GM19397 (cell line): ENCODE results near the gene TMUB1.
A peak's percentile ranks its signal among the peaks of the same experiment; 100 is the strongest.

Experiments used
- ATAC-seq: cut with Tn5 transposase; IDR thresholded peaks from one replicate; pipeline ENCODE4 v1.9.1; 2021; ENCODE audit warnings: mild to moderate bottlenecking, moderate library complexity; ENCODE audit not compliant: unreplicated experiment

The TMUB1 gene

GRCh38 chr7:151071032-151071866 lies 12.0 kb downstream of the TMUB1 start:
- ATAC-seq: no peak

GRCh38 chr7:151070574-151070960 lies 12.7 kb downstream of the TMUB1 start:
- no peak for ATAC-seq

DNA sequence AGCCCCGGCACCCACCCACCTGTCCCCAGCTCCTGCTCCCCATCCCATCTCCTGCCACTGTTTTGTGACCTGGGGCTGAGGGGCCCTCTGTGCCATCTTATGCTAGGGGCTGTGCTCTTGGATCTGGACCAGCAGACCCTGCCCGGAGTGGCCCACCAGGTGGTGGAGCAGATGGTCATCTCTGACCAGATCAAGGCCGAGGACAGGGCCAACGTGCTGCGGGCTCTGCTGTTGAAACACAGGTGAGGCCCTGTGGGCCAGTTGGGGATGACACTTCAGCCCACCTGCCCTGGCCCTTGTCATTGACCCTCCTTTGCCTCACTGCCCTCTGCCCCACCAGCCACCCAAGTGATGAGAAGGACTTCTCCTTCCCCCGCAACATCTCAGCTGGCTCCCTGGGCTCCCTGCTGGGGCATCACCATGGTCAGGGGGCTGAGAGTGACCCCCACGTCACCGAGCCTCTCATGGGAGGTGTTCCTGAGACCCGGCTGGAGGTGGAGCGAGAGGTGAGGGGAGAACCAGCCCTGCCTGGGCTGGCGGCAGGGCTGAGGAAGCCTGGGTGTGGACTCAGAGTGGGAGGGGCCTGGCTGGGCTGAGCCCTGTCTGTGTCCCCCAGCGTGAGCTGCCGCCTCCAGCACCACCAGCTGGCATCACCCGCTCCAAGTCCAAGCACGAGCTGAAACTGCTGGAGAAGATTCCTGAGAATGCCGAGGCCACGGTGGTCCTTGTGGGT lies 13.3 kb downstream of the TMUB1 start:
- ATAC-seq: no peak

GRCh38 chr7:151068069-151068773 lies 15.1 kb downstream of the TMUB1 start:
- no peak for ATAC-seq

DNA sequence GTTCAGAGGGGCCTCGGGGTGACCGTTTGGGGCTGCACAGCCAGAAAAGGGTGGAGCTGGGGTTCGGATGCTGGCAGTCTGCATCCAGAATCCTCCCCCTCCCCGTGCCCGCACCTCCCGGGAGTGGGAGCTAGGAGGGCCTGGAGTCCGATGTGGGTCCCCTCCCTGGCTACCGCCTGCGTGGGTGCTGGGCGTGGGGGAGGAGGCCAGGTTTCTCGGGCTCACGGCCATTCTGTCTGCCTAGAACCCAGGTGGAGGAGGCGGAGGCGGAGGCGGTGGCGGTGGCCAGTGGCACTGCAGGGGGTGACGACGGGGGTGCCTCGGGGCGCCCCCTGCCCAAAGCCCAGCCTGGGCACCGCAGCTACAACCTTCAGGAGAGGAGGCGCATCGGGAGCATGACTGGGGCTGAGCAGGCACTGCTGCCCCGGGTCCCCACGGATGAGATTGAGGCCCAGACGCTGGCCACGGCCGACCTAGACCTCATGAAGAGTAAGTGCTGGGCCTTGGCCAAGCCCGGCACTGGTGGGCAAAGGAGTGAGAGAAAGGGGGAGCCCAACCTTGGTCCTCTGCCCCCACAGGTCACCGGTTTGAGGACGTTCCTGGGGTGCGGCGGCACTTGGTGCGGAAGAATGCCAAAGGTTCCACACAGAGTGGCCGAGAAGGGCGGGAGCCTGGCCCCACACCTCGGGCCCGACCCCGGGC lies 16.9 kb downstream of the TMUB1 start:
- no peak for ATAC-seq

DNA sequence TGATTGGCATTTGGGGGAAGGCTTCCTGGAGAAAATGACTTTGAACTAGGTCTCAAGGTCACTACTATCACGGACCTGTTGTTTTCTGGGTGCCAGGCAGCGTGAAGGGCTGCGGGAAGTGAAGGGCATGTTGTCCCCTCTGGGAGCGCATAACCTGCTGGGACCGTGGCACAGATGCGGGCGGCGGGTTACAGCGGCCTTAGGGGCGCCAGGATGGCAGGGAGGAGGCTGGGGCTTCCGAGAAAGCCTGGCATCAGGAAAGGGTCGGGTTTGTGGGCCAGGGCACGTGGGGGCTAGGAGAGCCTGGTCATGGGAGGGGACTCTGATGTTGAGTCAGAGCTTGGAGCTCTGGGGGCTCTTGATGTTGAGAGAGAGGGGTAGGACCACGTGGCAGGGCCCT lies 17.8 kb downstream of the TMUB1 start:
- ATAC-seq: no peak

- ATAC-seq: no peak
These were observed 18.3 kb downstream of the TMUB1 start for GRCh38 chr7:151064993-151065392.

GRCh38 chr7:151064454-151064853 lies 18.8 kb downstream of the TMUB1 start:
- no peak for ATAC-seq

GRCh38 chr7:151063212-151063561 lies 20.1 kb downstream of the TMUB1 start:
- ATAC-seq: no peak

GRCh38 chr7:151062399-151063211 lies 20.7 kb downstream of the TMUB1 start:
- no peak for ATAC-seq

DNA sequence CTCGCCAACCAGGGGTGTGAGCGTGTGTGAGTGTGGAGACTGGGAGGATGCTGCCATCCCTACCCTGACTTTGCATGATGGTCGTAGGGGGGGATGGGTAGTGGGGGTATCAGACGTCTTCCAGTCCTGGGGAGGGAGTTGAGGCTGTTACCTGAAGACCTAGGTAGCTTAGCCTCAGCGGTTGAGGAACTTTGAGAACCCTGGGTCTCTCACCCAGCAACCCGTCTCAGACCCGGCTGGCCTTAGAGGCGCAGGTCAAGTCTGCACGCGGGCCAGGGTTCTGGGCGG lies 21.2 kb downstream of the TMUB1 start:
- no peak for ATAC-seq

- no peak for ATAC-seq
These were observed 21.8 kb downstream of the TMUB1 start for GRCh38 chr7:151061213-151062110.

DNA sequence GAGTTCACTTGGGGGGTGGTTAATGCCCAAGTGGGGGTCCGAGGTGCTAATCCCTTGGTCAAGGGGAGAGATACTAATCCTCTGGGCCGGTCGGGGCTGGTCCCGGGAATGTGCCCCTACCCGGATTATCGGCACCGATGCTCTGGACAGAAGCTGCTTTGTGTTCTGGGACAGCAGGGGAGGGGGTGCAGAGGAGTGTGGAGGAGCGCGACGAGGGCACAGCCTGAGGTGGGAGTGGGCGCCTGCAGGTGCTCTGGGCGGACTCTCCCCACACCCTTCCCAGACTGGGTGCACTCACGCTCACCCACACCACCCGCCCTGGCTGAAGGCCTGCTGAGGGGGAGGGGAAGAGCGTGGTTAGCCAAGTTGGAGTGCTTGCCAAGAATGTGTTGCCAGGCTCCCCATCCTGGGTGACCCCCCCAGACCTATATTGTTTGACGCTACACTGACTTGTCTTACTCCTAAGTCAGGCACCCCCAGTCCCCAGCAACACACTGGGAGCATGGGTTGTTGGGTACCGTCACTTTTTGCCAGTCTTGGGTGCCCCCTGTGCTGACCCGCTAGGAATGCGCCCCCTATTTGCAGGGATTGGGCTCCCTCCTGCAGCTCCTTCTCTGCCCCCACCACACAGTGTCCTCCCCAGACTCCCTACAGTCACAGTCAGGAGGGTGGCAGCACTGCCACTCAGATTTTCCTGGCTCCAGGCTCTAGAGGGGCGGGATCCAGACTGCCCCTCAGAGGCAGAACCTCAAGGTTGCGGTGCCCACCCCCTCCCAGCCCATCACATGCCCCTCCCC lies 22.7 kb downstream of the TMUB1 start:
- ATAC-seq: no peak

- ATAC-seq: no peak
These were observed 23.2 kb downstream of the TMUB1 start for GRCh38 chr7:151060113-151060415.

- ATAC-seq: peak; percentile 36
These were observed 23.8 kb downstream of the TMUB1 start, which contains the start of gene SLC4A2 for GRCh38 chr7:151059367-151060112. Gene SLC4A2, plus strand, starts transcription at chr7:151059589. Its CDS starts 2,399 bp downstream, at chr7:151061988.

- no peak for ATAC-seq
These were observed 24.4 kb downstream of the TMUB1 start for GRCh38 chr7:151058781-151059366.

DNA sequence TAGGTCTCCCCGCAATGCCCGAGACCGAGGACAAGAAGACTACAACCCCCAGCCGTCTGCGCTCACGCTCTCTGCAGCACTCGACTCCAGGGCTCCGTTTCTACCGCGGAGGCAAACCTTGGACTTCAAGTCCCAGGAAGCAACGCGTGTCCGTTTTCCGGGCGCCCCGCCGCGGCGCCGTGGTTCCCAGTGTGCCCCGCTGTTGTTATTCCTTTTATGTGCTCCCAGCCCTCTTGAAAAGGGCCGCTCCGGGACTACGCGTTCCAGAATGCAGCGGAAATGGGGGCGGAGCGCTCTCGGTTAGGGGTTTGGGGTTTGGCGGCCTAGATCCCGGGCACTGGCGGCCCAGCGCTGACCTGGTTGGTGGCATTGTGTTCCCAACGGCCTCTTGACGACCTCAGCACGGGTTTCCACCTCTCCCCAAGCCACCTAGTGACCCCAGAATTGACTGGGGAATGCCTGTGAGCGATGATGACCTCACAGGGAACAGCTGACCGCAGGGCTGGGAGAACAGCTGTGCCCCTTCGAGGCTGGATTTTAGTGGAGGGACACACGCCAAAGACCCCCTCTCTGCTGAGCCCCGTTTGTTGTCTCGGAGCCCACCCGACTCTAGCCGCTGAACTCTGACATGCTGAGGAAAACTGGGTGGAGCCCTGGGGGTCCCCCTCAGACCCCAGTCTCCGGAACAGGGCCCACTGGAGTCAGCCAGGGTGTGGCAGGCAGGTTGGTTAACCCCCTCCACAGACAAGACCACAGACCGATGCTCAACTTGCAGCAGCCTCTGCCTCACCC lies 25.1 kb downstream of the TMUB1 start:
- ATAC-seq: peak; percentile 83
